ENCODE measurements around the gene EBF4.
"Not testable (repeated sequence)": the region's sequence is repeated elsewhere in the genome, so short reads cannot be mapped to it uniquely, and the experiment has no call there.

Gene EBF4

GRCh38 chr20:2680046-2680445, 12.5 kb upstream of the EBF4 start:
- no peak for DNase-seq

- not testable (repeated sequence) for DNase-seq
Observed at GRCh38 chr20:2682040-2682439, 10.5 kb upstream of the EBF4 start.

- not testable (repeated sequence) for DNase-seq
Observed at GRCh38 chr20:2684817-2685216, 7.8 kb upstream of the EBF4 start.

GRCh38 chr20:2687514-2687913, 5.1 kb upstream of the EBF4 start:
- DNase-seq, result no peak

- peak; percentile 20 for DNase-seq
Observed at GRCh38 chr20:2688041-2688591, 4.5 kb upstream of the EBF4 start.

GRCh38 chr20:2690213-2690612, 2.4 kb upstream of the EBF4 start:
- no peak for DNase-seq

GRCh38 chr20:2690718-2691117, 1.9 kb upstream of the EBF4 start:
- no peak for DNase-seq

- no peak for DNase-seq
Observed at GRCh38 chr20:2691127-2691526, 1.5 kb upstream of the EBF4 start.

GRCh38 chr20:2691663-2692035, 931 bp upstream of the EBF4 start:
- DNase-seq, result no peak

- DNase-seq, result no peak
Observed at GRCh38 chr20:2692886-2693285, 306 bp downstream of the EBF4 start.

GRCh38 chr20:2693286-2694007, 867 bp downstream of the EBF4 start:
- peak; percentile 60 for DNase-seq

GRCh38 chr20:2694008-2694471, 1.5 kb downstream of the EBF4 start:
- DNase-seq, result no peak

- no peak for DNase-seq
Observed at GRCh38 chr20:2694519-2694918, 1.9 kb downstream of the EBF4 start.

GRCh38 chr20:2695206-2695983, 2.8 kb downstream of the EBF4 start:
- DNase-seq, result no peak

GRCh38 chr20:2695984-2696525, 3.5 kb downstream of the EBF4 start:
- not testable (repeated sequence) for DNase-seq

- no peak for DNase-seq
Observed at GRCh38 chr20:2696646-2697045, 4.1 kb downstream of the EBF4 start.

- DNase-seq, result no peak
Observed at GRCh38 chr20:2697768-2698167, 5.2 kb downstream of the EBF4 start.

- no peak for DNase-seq
Observed at GRCh38 chr20:2698186-2698817, 5.7 kb downstream of the EBF4 start.

GRCh38 chr20:2698912-2699311, 6.3 kb downstream of the EBF4 start:
- DNase-seq, result no peak

- no peak for DNase-seq
Observed at GRCh38 chr20:2699775-2700413, 7.3 kb downstream of the EBF4 start.

GRCh38 chr20:2700913-2701620, 8.5 kb downstream of the EBF4 start:
- DNase-seq, result no peak

GRCh38 chr20:2701671-2702081, 9.1 kb downstream of the EBF4 start:
- DNase-seq, result no peak
